Measurements from ENCODE around the gene RAB36.

- TF ChIP-seq FOXM1 (IDR thresholded peaks at IDR 0.05; ENCODE audit: borderline replicate concordance) (no peak), BHLHE40 (IDR thresholded peaks at IDR 0.05; ENCODE audit: borderline replicate concordance) (no peak)
Measured at GRCh38 chr22:23113847-23114720, 31.2 kb upstream of the RAB36 start.
